ENCODE data around the gene PIK3CD. TPM values are rescaled to one million over a fixed set of nuclear protein-coding genes. Genes with fewer than 3 reads are reported as not detected.
"Not testable (repeated sequence)": the region's sequence is repeated elsewhere in the genome, so short reads cannot be mapped to it uniquely, and the experiment has no call there.

The PIK3CD gene
- total RNA-seq, 4 donors from 2014 or later, result 4.1 to 11.8 (median 7.7) TPM

DNA sequence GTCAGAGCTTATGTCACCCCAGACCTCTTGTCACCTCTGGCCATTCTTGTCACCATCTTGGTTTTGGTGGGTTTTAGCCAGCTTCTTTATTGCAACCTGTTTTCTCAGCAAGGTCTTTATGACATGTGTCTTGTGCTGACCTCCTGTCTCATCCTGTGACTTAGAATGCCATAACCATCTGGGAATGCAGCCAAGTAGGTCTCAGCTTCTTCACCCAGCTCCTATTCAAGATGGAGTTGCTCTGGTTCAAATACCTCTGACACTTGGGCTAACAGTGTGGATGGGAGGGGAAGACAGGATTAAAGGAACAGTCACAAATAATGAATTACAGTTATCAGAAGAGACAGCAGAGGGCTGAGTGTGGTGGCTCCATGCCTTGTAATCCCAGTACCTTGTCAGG lies 30.5 kb upstream of the PIK3CD start:
- intact Hi-C loops (cut with DNase I), result no loop called here
- no peak for DNase-seq
- Histone ChIP-seq H3K4me3 (no peak overlapping the region), H3K36me3 (no peaks in the 10 kb centered on the region), H3K27me3 (peaks cover 0 to 33% (median 0%) of the 10 kb centered on the region in 4 donors), H3K27ac (no peak overlapping the region), H3K9me3 (no peaks in the 10 kb centered on the region), H3K4me1 (peaks cover 0 to under 1% (median 0%) of the 10 kb centered on the region in 3 donors)
- TF ChIP-seq POLR2A (IDR thresholded peaks at IDR 0.05), result no peak
- TF ChIP-seq, protein P1, sequence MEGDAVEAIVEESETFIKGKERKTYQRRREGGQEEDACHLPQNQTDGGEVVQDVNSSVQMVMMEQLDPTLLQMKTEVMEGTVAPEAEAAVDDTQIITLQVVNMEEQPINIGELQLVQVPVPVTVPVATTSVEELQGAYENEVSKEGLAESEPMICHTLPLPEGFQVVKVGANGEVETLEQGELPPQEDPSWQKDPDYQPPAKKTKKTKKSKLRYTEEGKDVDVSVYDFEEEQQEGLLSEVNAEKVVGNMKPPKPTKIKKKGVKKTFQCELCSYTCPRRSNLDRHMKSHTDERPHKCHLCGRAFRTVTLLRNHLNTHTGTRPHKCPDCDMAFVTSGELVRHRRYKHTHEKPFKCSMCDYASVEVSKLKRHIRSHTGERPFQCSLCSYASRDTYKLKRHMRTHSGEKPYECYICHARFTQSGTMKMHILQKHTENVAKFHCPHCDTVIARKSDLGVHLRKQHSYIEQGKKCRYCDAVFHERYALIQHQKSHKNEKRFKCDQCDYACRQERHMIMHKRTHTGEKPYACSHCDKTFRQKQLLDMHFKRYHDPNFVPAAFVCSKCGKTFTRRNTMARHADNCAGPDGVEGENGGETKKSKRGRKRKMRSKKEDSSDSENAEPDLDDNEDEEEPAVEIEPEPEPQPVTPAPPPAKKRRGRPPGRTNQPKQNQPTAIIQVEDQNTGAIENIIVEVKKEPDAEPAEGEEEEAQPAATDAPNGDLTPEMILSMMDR (IDR thresholded peaks at IDR 0.05), result no peak

DNA sequence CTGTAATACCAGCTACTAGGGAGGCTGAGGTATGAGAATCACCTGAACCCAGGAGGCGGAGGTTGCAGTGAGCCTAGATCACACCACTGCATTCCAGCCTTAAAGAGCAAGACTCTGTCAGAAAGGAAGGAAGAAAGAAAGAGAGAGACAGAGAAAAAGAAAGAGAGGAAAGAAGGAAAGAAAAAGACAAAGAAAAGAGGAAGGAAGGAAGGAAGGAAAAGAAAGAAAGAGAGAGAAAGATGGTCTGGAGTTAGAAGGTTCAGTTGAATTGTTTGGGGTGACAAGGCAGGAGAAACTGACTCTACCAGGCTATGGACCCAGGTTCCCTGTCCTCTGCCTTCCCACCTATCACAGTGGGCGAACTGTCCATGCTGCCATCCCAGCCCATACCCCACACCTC lies 27.4 kb upstream of the PIK3CD start:
- Histone ChIP-seq H3K27ac (no peak overlapping the region), H3K36me3 (no peaks in the 10 kb centered on the region), H3K27me3 (peaks cover 0 to 26% (median 0%) of the 10 kb centered on the region in 4 donors), H3K4me3 (no peak overlapping the region), H3K4me1 (peaks cover 8 to 22% (median 8%) of the 10 kb centered on the region in 3 donors), H3K9me3 (no peaks in the 10 kb centered on the region)
- intact Hi-C loops (cut with DNase I), result no loop called here
- WGBS, 2 donors, result 75 to 97% methylated on average over 2 of the region's 2 CpGs
- no peak for DNase-seq
- TF ChIP-seq, protein P1 (IDR thresholded peaks at IDR 0.05), result no peak
- TF ChIP-seq POLR2A (IDR thresholded peaks at IDR 0.05), result no peak

DNA sequence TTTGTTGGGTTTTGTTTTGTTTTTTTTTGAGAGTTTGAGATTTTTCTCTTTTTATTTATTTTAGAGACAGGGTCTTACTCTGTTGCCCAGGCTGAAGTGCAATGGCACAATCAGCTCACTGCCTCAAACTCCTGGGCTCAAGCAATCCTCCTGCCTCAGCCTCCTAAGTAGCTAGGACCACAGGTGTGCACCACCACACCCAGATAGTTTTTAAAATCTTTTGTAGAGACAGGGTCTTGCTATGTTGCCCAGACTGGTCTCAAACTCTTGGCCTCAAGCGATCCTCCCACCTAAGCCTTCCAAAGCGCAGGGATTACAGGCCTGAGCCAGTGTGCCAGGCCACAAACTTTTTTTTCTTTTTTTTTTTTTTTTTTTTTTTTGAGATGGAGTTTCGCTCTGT lies 26.5 kb upstream of the PIK3CD start:
- H3K36me3 ChIP-seq; intact Hi-C loops (cut with DNase I); H3K4me3 ChIP-seq; H3K9me3 ChIP-seq; H3K27ac ChIP-seq; DNase-seq: not testable (repeated sequence)
- H3K27me3 ChIP-seq, result peaks cover 0 to 17% (median 0%) of the 10 kb centered on the region in 4 donors
- H3K4me1 ChIP-seq, result peaks cover 8 to 22% (median 8%) of the 10 kb centered on the region in 3 donors
- 73 to 94% methylated on average over 2 to 3 of the region's 3 CpGs for WGBS, 2 donors

DNA sequence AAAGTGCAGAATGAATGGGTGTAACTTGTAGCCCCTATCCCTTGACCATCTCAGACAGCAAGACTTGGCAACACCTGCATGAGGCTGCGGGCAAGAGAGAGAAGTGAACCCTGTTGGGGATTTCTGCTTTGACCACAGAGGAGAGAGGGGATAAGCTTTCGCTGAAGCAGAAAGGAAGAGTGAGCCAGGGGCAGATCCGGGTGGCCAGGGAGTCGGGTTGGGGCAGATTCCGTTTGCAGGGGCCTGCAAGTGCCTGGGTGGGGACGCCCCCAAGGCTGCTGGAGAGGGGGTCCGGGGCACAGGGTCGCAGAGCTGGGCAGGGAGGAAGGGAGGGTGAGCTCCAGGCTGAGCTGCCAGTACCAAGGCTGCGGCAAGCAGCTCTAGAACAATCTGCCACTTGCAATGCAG lies 25.3 kb upstream of the PIK3CD start:
- Histone ChIP-seq H3K9me3 (no peaks in the 10 kb centered on the region), H3K36me3 (no peaks in the 10 kb centered on the region), H3K27ac (no peak overlapping the region), H3K27me3 (peaks cover 0 to 17% (median 0%) of the 10 kb centered on the region in 4 donors), H3K4me3 (peak overlapping the region in 2 of 4 donors; percentile 24 to 33), H3K4me1 (peaks cover 8 to 22% (median 8%) of the 10 kb centered on the region in 3 donors)
- WGBS, 2 donors, result 35 to 46% methylated on average over 9 of the region's 9 CpGs
- intact Hi-C loops (cut with DNase I), result no loop called here
- TF ChIP-seq POLR2A (IDR thresholded peaks at IDR 0.05), result no peak
- TF ChIP-seq, protein P1 (IDR thresholded peaks at IDR 0.05), result no peak
- no peak for DNase-seq

DNA sequence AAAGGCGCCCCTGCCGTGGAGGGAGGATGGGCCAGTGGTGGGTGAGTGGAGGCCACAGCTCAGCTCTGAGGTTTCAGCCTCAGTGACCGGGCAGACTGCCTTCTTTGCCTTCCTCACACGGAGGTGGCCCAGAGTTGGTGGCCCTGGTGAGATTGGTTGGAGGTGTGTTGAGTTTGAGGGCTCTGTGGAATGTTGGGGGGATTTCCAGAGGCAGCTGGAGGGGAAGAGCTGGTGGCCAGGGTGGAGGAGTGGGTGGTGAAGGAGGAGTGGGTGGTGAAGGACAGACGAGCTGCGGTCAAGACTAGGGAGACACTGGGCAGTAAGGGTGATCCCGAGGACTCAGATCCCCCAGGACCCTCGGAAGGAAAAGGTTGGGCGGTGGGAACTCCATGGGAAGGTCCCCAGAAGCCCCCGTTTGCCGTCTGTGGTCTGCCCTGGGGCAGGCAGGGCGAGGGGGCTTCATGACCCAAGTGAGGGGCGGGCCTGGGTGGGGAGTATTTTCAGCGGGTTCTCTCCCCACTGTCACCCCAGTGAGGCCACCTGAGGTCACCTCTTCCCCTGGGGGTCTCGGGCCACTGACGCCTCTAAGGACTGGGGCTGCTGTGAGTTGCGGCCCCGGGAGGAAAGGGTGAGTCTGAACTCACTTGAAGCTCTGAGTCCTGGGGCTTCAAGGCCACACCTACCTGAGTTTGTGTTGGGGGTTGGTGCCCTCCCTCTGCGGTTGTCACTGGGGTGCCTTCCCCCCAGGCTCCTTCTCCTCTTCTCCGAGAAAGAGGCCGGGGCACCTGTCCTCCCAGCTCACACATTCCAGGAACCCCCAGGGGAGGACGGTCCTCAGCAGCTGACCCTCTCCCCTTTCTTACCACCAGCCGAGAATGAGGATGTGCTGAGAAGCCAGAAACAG lies 22.7 kb upstream of the PIK3CD start:
- peaks cover 8 to 22% (median 8%) of the 10 kb centered on the region in 3 donors for H3K4me1 ChIP-seq
- no peaks in the 10 kb centered on the region for H3K9me3 ChIP-seq
- no peaks in the 10 kb centered on the region for H3K36me3 ChIP-seq
- H3K4me3 ChIP-seq, result peak overlapping the region in 3 of 4 donors; percentile 2 to 47 (median 27)
- peaks cover 0 to 17% (median 0%) of the 10 kb centered on the region in 4 donors for H3K27me3 ChIP-seq
- DNase-seq, result no peak
- WGBS, 2 donors, result 67 to 80% methylated on average over 6 to 10 of the region's 23 CpGs
- intact Hi-C loops (cut with DNase I), result no loop called here
- H3K27ac ChIP-seq, result peak overlapping the region in 3 of 4 donors; percentile 36 to 51 (median 44)
- TF ChIP-seq, protein P1 (IDR thresholded peaks at IDR 0.05), result no peak

Data from esophagus squamous epithelium (tissue), 5 donors.